NCI-H460 (cell line): Measurements from ENCODE around the gene CCDC13. TPM values are rescaled to one million over a fixed set of nuclear protein-coding genes. Genes with fewer than 3 reads are reported as not detected.

ENCODE experiments used
- DNase-seq: peaks from one replicate; pipeline ENCODE4 v3.0.0-alpha.2; 2016; ENCODE audit warnings: low read depth; ENCODE audit errors: extremely low read depth
- small RNA-seq, 2 experiments: library from RNA; depleted of rRNA; stranded (forward); fragments of <200 nt; gene quantifications; one replicate each; pipeline ENCODE3, GENCODE V24; 2014
- total RNA-seq: library from RNA; depleted of rRNA; stranded (reverse); fragments of >200 nt; shearing (Covaris generic); gene quantifications from 2 replicates; pipeline ENCODE4 v1.2.3, GENCODE V29; 2014; rRNA removed

Gene CCDC13
- total RNA-seq, 1 experiment from 2014 or later = 0.87 TPM

- no peak for DNase-seq
These were observed 38.0 kb downstream of the CCDC13 start for GRCh38 chr3:42735019-42735418.

GRCh38 chr3:42734263-42734860 is 38.7 kb downstream of the CCDC13 start:
- DNase-seq = no peak

- no peak for DNase-seq
These were observed 39.4 kb downstream of the CCDC13 start for GRCh38 chr3:42733501-42734262.

- no peak for DNase-seq
These were observed 40.1 kb downstream of the CCDC13 start for GRCh38 chr3:42732829-42733459.

GRCh38 chr3:42732196-42732828 is 40.7 kb downstream of the CCDC13 start:
- DNase-seq = no peak

GRCh38 chr3:42731476-42732195 is 41.4 kb downstream of the CCDC13 start:
- no peak for DNase-seq

- DNase-seq = no peak
These were observed 42.2 kb downstream of the CCDC13 start for GRCh38 chr3:42730706-42731420.

GRCh38 chr3:42730294-42730693 is 42.8 kb downstream of the CCDC13 start:
- DNase-seq = no peak

- DNase-seq = no peak
These were observed 43.5 kb downstream of the CCDC13 start for GRCh38 chr3:42729404-42730145.

- no peak for DNase-seq
These were observed 44.2 kb downstream of the CCDC13 start for GRCh38 chr3:42728668-42729364.

GRCh38 chr3:42728056-42728455 is 45.0 kb downstream of the CCDC13 start:
- no peak for DNase-seq

GRCh38 chr3:42725454-42725853 is 47.6 kb downstream of the CCDC13 start:
- no peak for DNase-seq

GRCh38 chr3:42723219-42723618 is 49.8 kb downstream of the CCDC13 start:
- DNase-seq = no peak

Small RNA genes within 50 kb of the gene (small RNA-seq; reads per million reads assigned to genes)
- 0 reads per million in 2 experiments for gene CCDC13

Other genes starting within 250 kb of the CCDC13 start
- 46.7 and 57.2 TPM in 2 replicates for gene SEC22C, start 191.3 kb downstream of the CCDC13 start, total RNA-seq
- gene SS18L2, start 182.4 kb downstream of the CCDC13 start, total RNA-seq = 19.5 and 21.4 TPM in 2 replicates
- 18.9 and 26.9 TPM in 2 replicates for gene NKTR, start 172.6 kb downstream of the CCDC13 start, total RNA-seq
- 1.5 TPM in 2 replicates for gene ZBTB47, start 119.6 kb downstream of the CCDC13 start, total RNA-seq
- gene KLHL40, start 87.7 kb downstream of the CCDC13 start, total RNA-seq = not detected in 2 replicates
- not detected in 2 replicates for gene HHATL, start 70.5 kb downstream of the CCDC13 start, total RNA-seq
- gene HIGD1A, start 31.2 kb upstream of the CCDC13 start, total RNA-seq = 121 and 123 TPM in 2 replicates
- gene ACKR2, start 36.2 kb upstream of the CCDC13 start, total RNA-seq = not detected in 2 replicates
- gene CYP8B1, start 102.6 kb upstream of the CCDC13 start, total RNA-seq = not detected in 2 replicates
- gene ZNF662, start 132.9 kb upstream of the CCDC13 start, total RNA-seq = not detected in 2 replicates
- not detected in 2 replicates for gene GASK1A, start 206.1 kb upstream of the CCDC13 start, total RNA-seq